NT2/D1 (cell line): ENCODE data around the gene SLC2A13.

ENCODE experiments used
- SUZ12 ChIP-seq: IDR thresholded peaks from 2 replicates; pipeline ENCODE4 v1.6.1; 2011; ENCODE audit not compliant: insufficient read length, insufficient read depth; ENCODE audit errors: extremely low read depth
- YY1 ChIP-seq: IDR thresholded peaks from 2 replicates; pipeline ENCODE4 v1.6.1; 2011; ENCODE audit not compliant: insufficient read length, insufficient read depth
- ZNF274 ChIP-seq: IDR thresholded peaks from 2 replicates; pipeline ENCODE4 v1.6.1; 2011; ENCODE audit warnings: mild to moderate bottlenecking, low read depth, low read length

- no peak for TF ChIP-seq SUZ12
- no peak for TF ChIP-seq YY1
- TF ChIP-seq ZNF274: no peak
These were observed 324.9 kb downstream of the SLC2A13 start for GRCh38 chr12:39780913-39781446.
